ENCODE measurements around the gene KRT8.
"Not testable (repeated sequence)": the region's sequence is repeated elsewhere in the genome, so short reads cannot be mapped to it uniquely, and the experiment has no call there.

The KRT8 gene

DNA sequence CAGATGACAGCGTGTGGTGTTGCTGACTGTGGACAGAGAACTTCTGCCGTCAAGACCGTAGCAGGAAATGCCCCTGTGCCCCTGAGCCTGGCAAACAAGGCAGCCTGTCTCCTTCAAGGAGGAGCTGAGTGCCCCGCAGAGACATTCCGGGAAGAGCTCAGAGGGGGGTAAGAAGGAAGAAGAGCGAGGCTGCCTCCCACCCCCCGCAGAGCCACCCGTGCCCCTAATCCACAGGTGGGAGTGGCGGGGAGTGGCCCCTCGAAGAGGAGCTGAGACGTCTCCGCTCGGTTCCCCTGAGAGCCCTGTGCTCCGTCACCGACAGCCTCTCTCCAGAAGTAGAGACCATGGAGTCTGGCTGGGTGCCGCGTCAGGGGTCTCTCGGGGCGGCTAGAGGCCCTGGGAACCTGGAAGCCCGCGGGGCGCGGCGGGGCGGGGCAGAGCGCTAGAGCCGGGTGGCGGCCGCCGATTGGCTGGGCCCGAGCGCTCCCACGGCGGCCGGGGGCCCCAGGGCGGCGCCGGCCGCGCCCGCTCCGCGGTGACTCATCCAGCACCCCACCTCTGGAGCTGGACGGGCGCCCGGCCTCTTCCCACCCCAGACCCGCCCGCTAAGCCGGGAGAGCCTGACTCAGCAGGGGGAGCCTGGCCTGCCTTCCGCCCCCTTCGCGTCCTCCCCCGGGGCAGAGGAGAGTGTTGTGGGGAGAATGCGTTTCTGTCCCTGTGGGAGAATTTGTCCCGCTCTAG, 30.9 kb downstream of the KRT8 start:
- DNase-seq: no peak

- DNase-seq: no peak
Observed at GRCh38 chr12:52873513-52873831, 31.4 kb downstream of the KRT8 start.

DNA sequence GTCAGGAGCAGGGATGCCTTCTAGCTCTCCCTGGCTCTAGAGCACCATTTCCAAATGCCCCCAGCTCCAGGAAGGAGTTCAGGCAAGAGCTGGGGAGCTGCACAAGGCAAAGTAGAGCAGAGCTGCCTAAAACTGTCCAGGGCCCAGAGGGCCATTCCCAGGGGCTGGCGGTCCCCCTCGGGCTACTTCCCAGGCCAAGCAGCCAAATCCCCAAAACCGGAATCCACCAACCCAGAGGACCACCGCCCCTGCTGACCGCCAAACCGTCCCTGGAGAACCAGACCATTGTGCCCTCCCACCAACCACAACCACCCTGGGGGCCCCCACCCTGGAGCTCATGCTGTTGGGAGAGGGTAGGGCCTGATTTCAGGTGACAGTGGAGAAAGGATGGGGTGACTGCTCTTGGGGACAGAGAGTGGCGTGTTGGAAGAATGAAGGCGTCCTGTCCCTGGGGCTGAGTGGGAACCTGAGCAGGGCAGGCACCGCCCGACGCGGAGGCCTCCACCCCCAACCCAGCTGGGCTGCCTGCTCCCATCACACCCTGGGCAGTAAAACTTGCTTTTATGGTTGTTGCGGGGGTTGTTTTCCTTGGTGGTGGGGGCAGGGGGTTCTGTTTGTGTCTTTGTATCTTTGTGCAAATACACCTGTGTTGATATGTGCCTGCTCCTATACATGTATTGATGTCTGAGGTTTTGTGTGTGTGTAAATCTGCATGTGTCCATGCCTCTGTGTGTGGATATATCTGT, 32.1 kb downstream of the KRT8 start:
- DNase-seq: no peak

DNA sequence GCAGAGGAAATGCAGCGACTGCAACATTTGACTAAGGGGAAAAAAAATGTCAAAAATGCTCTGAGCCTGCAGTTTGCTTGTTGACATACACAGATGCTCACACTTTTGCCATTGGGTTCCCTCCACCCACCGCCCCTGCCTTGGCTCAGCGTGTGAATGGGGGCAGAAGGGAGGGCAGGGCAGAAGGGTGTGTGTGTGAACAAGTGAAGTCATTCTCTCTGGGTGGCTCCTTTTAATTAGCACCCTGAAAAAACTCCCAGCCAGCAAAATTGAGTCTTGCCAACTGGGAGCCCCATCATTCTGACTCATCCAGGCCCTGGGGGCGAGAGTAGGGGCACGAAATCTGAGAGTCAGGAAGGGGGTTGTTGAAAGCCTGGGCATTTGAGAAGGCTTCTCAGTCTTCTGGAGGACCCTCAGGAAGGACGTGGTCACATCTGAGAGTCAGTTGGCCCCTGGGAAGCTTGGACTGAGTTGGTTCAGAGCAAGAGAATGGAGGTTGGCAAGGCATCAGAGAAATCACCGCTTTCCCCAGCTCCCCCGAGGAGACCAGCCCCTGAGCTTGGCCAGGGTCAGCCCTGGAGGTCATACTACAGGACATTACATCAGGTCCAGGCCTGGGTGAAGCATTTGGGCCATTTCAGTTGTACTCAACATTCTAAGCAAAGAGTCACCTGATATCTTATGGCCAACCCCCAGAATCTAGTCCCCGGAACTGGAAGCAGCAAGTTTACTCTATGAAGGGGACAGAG, 33.4 kb downstream of the KRT8 start:
- DNase-seq: no peak

- no peak for DNase-seq
Observed at GRCh38 chr12:52870361-52871290, 34.2 kb downstream of the KRT8 start.

GRCh38 chr12:52867642-52868041, 37.2 kb downstream of the KRT8 start:
- DNase-seq: no peak

- DNase-seq: no peak
Observed at GRCh38 chr12:52867152-52867551, 37.7 kb downstream of the KRT8 start.

GRCh38 chr12:52865090-52865944, 39.6 kb downstream of the KRT8 start:
- DNase-seq: no peak

GRCh38 chr12:52862023-52862422, 42.9 kb downstream of the KRT8 start:
- DNase-seq: no peak

GRCh38 chr12:52861511-52861910, 43.4 kb downstream of the KRT8 start:
- DNase-seq: no peak

DNA sequence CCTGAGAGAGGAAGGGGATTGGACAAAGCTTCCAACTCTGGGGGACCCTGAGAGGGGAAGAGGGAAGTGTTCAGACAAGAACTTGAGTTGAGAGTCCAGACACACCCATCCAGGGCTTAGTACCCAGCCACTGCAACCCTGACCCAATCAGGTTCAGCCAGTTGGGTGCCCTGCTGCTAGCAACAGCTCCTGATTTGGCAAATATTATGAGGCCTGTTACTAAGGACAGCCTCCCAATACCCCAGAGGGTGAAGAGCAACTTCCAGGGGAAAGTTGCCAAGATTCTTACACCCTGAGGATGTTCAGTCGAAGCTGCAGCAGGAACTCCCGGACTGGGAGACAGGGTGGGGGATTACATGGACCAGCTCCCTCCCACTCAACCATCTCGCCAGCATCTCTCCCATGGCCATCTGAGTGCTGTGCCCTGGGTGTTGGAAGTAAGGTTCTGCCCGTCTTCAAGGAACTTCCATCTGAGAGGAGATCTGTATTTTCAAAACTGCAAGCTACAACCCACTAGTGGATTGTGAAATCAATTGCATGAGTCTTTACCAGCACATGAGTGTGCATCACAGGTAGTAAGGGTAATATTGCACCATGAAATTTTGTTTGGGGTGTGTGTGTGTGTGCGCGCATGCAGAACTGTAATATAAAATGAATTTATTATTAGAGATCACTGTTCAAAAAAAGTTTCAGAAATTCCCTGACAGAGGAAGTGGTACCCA, 44.6 kb downstream of the KRT8 start:
- DNase-seq: no peak

GRCh38 chr12:52857500-52857899, 47.4 kb downstream of the KRT8 start:
- no peak for DNase-seq

DNA sequence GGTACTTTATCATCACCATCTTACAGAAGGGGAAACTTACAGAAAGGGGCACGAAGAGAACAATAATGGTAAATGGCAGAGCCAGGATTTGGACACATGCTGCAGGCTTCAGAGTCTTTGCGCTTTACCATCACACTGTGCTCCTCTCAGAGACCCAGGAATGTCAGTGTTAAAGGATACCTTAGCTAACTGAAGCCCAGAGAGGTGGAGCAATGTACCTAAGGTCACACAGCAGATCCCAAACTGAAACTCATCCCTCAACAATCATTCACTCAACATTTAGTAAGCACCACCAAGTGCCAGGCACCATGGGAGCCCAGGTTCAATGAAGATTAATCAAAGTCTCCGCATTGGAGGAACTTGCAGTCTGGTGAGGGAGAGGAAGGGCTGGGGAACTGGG, 48.1 kb downstream of the KRT8 start:
- DNase-seq: no peak

DNA sequence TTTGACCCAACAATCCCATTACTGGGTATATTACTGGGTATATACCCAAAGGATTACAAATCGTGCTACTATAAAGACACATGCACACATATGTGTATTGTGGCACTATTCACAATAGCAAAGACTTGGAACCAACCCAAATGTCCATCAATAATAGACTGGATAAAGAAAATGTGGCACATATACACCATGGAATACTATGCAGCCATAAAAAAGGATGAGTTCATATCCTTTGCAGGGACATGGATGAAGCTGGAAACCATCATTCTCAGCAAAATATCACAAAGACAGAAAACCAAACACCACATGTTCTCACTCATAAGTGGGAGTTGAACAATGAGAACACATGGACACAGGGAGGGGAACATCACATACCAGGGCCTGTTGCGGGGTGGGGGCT, 48.8 kb downstream of the KRT8 start:
- not testable (repeated sequence) for DNase-seq

DNA sequence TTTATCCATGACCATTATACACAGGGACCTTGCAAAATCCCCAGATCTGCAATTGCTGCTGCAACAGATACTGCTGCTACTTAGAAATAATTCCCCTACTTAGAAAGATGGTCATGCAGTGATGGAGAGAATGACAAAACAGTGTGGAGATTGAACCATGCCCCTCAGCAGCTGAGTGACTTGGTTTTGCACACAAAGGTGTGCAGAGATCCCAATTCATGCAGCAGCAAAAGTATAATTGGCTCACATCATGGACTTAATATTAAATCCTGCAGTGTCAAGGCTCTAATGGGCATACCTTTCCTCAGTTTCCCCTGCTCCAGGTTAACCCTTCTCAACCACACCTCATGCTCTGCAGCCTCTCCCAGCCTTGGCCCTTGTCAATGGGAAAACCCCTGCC, 53.1 kb downstream of the KRT8 start:
- DNase-seq: no peak

DNA sequence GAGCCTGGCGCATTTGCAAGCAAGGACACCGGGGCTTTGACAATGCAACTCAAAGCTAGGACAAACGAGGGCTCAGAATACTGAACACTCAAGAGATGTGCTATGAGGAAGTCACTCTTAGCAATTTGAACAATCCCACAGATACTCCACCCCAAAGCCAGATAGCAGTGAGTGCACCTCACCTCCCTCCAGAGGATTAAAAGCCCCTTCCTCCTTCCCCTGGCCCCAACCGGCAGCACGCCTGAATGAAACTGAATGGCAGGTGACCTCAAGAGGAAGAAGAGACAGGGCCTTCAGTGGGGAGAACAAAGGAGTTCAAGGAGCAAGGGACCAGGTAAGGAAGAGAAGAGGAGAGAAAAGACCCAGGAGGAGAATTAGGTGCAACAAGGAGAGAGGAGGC, 54.2 kb downstream of the KRT8 start:
- DNase-seq: no peak

- DNase-seq: no peak
Observed at GRCh38 chr12:52849511-52849910, 55.4 kb downstream of the KRT8 start.

DNA sequence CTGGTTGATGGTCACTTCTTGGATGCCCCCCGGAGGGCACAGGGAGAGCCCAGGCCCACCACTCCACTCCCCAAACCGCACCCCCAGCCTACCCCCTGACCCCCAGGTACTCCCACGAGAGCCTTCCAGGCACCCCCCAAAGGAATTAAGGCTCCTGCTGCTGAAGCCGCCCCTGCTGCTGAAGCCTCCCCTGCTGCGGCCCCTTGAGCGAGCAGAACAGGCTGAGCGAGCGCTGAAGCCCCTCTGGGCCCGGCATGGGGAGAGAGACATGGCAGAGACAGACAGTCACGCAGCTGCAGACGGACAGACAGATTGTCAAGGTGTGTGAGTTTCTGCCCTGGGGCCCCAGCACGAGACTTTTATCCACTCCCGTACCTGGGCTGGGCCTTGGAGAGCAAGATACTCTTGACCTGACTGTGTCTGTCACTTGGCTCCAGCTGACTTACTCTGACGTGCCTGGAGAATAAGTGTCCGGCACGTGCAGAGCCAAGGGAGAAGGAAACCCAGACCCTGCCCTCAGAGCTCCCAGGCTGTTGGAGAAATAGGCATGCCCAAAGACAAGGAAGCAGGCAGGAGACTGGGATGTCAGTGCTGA, 56.1 kb downstream of the KRT8 start, which contains the start of gene KRT78:
KRT78 (minus strand) TSS at position 334 of the 595 bp plus-strand sequence; CDS start at position 270, 64 bp downstream.
- DNase-seq: no peak

- DNase-seq: no peak
Observed at GRCh38 chr12:52847335-52848102, 57.4 kb downstream of the KRT8 start.

All from cerebellar nuclear complex (tissue), 1 donor.